ENCODE measurements around the gene PIEZO1. TPM values are rescaled to one million over a fixed set of nuclear protein-coding genes. Genes with fewer than 3 reads are reported as not detected.

The PIEZO1 gene
- total RNA-seq, 2 experiments from 2014 or later: 269 to 347 TPM

- CTCF ChIA-PET: interaction anchor here (1.7 kb wide), 1 partner anchor 16 kb away, joined by 8 read pairs; no protein-coding TSS in a partner anchor
- peaks cover 44% of the 10 kb centered on the region for H3K36me3 Mint-ChIP-seq
- DNase-seq (no peak), ATAC-seq (no peak)
- no peaks in the 10 kb centered on the region for H3K9me3 Mint-ChIP-seq (ENCODE audit: low read depth)
- peaks cover 2% of the 10 kb centered on the region for H3K4me1 Mint-ChIP-seq
- H3K27me3 Mint-ChIP-seq: no peaks in the 10 kb centered on the region
- H3K4me3 Mint-ChIP-seq: no peak overlapping the region
- H3K27ac Mint-ChIP-seq: no peak overlapping the region
Measured at GRCh38 chr16:88720396-88720970, 64.5 kb downstream of the PIEZO1 start.

DNA sequence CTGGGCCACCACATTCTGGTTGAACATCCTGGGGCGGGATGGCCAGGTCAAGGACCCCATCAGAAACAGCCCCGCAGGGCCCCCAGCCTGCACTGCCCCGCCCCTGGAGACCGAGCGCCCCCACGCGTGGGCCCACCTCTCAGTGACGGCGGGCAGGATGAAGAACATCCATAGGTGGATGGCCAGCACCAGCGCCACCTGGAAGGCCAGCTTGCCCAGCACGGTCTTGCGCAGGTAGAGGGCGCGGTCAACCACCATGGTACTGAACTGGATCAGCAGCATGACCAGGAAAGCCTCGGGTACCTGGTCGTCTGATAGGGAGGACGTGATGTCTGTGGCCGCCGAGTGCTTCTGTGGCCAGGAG is 65.1 kb downstream of the PIEZO1 start:
- CTCF ChIA-PET: interaction anchor here (1.7 kb wide), 1 partner anchor 17 kb away, joined by 8 read pairs; no protein-coding TSS in a partner anchor
- no peak for DNase-seq
- Mint-ChIP-seq H3K27ac (no peak overlapping the region), H3K36me3 (peaks cover 44% of the 10 kb centered on the region), H3K4me1 (peaks cover 2% of the 10 kb centered on the region), H3K4me3 (no peak overlapping the region), H3K27me3 (no peaks in the 10 kb centered on the region), H3K9me3 (ENCODE audit: low read depth) (no peaks in the 10 kb centered on the region)
- no peak for ATAC-seq

DNA sequence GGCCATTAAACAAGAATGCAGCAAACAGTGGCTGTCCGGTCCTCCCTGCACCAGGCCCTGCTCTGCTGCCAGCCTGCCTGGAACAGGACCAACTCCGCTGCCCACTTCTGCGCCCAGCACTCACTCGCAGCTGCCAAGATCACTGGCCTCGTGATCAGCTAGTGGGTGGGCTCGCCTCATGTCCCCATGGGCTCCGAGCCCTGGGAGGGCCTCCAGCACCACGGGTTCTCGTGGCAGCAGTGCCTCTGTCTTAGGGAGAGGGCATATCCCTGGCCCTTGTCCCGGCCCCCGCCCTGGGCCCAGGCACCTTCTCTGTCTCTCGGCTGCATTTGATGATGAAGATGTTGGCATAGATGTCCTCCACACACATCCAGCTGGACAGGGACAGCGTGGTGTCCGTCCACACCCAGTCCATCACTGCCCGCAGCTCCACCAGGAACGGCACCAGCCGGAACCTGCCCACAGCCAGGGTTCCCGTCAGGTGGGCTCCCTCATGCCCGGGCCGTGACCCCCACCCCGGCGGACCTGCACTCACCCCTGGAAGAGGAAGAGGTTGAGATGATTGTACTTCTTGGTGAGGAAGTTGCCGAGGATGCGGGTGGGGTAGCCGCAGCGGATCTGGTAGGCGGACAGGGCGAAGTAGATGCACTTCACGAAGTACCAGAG is 65.6 kb downstream of the PIEZO1 start:
- H3K4me3 Mint-ChIP-seq: no peak overlapping the region
- peaks cover 2% of the 10 kb centered on the region for H3K4me1 Mint-ChIP-seq
- ATAC-seq (no peak), DNase-seq (no peak)
- CTCF ChIA-PET: interaction anchor here (1.7 to 2.0 kb wide), 2 partner anchors 18 kb away, joined by 8 to 9 read pairs; no protein-coding TSS in a partner anchor
- H3K27me3 Mint-ChIP-seq: no peaks in the 10 kb centered on the region
- H3K36me3 Mint-ChIP-seq: peaks cover 40% of the 10 kb centered on the region
- H3K27ac Mint-ChIP-seq: no peak overlapping the region
- H3K9me3 Mint-ChIP-seq (ENCODE audit: low read depth): no peaks in the 10 kb centered on the region

- Mint-ChIP-seq H3K27ac (no peak overlapping the region), H3K4me3 (no peak overlapping the region), H3K27me3 (no peaks in the 10 kb centered on the region), H3K9me3 (ENCODE audit: low read depth) (no peaks in the 10 kb centered on the region), H3K4me1 (peaks cover 2% of the 10 kb centered on the region), H3K36me3 (peaks cover 35% of the 10 kb centered on the region)
- ATAC-seq (no peak), DNase-seq (no peak)
- CTCF ChIA-PET: interaction anchor here (1.5 to 2.0 kb wide), 2 partner anchors 11 to 19 kb away, joined by 5 to 9 read pairs; no protein-coding TSS in a partner anchor
Measured at GRCh38 chr16:88718178-88718577, 66.8 kb downstream of the PIEZO1 start.

- CTCF ChIA-PET: interaction anchor here (1.5 to 3.1 kb wide), 2 partner anchors 9 to 20 kb away, joined by 5 to 20 read pairs; no protein-coding TSS in a partner anchor
- Mint-ChIP-seq H3K27ac (no peak overlapping the region), H3K4me3 (no peak overlapping the region), H3K4me1 (peaks cover 2% of the 10 kb centered on the region), H3K36me3 (peaks cover 30% of the 10 kb centered on the region), H3K9me3 (ENCODE audit: low read depth) (no peaks in the 10 kb centered on the region), H3K27me3 (no peaks in the 10 kb centered on the region)
- no peak for DNase-seq
- ATAC-seq: no peak
Measured at GRCh38 chr16:88716601-88717001, 68.4 kb downstream of the PIEZO1 start.

DNA sequence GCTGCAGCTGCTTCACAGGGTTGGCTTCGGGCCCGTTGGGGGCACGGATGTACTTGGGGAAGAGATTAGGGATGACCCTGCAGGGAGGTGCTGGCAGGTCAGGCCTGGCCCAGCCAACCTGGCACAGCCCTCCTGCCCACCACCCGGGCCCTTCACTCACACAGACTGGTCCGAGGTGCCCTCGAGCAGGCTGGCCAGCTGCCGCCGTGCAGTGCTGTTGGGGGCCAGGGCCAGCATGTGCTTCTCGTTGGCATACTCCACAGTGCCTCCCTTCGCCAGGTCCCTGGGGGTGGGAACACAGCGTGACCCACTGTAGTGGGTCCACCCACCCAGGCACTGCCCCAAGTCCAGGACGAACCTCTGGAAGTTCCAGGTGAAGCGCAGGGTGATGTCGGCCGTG is 68.8 kb downstream of the PIEZO1 start:
- Mint-ChIP-seq H3K4me3 (no peak overlapping the region), H3K27ac (no peak overlapping the region), H3K4me1 (peaks cover 2% of the 10 kb centered on the region), H3K27me3 (no peaks in the 10 kb centered on the region), H3K36me3 (peaks cover 27% of the 10 kb centered on the region), H3K9me3 (ENCODE audit: low read depth) (no peaks in the 10 kb centered on the region)
- no peak for ATAC-seq
- CTCF ChIA-PET: interaction anchor here (3.1 kb wide), 1 partner anchor 21 kb away, joined by 20 read pairs; no protein-coding TSS in a partner anchor
- no peak for DNase-seq

GRCh38 chr16:88715312-88716190 is 69.5 kb downstream of the PIEZO1 start:
- CTCF ChIA-PET: interaction anchor here (3.1 kb wide), 1 partner anchor 21 kb away, joined by 20 read pairs; no protein-coding TSS in a partner anchor
- no peak overlapping the region for H3K27ac Mint-ChIP-seq
- peaks cover 25% of the 10 kb centered on the region for H3K36me3 Mint-ChIP-seq
- no peaks in the 10 kb centered on the region for H3K27me3 Mint-ChIP-seq
- H3K4me3 Mint-ChIP-seq: no peak overlapping the region
- H3K9me3 Mint-ChIP-seq (ENCODE audit: low read depth): no peaks in the 10 kb centered on the region
- H3K4me1 Mint-ChIP-seq: peaks cover 2% of the 10 kb centered on the region
- DNase-seq (no peak), ATAC-seq (no peak)

DNA sequence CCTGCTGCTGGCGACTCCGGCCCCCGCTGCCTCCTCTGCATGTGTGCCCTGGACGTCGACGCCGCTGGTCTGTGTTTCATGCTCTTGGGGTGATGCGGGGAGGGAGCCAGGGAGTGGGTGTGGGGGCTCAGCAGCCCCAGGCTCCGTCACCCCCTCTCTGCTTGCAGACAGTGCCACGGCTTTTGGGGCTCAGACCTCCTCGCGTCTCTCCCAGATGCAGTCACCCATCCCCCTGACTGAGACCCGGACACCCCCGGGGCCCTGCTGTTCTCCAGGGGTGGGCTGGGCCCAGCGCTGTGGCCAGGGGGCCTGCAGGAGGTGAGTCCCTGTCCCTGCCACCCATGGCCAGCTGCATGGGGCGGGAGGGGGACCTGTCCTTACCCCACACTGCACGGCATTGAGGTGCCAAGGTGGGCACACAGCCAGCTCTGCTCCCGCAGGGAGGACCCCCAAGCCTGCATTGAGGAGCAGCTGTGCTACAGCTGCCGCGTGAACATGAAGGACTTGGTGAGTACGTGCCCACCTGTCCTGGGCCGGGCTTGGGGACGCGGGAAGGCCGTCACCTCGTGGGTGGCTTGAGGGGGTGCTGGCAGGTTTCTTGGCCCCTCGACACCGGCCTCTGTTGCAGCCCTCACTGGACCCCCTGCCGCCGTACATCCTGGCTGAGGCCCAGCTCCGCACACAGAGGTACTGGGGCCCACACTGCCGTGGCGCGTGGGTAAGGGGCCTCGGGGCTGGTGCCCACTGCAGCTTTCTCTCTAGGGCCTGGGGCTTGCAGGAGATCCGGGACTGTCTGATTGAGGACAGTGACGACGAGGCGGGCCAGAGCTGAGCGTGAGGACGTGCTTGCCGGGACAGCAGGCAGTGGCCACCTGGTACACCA is 70.4 kb downstream of the PIEZO1 start:
- H3K27me3 Mint-ChIP-seq: no peaks in the 10 kb centered on the region
- peaks cover 21% of the 10 kb centered on the region for H3K36me3 Mint-ChIP-seq
- H3K9me3 Mint-ChIP-seq (ENCODE audit: low read depth): no peaks in the 10 kb centered on the region
- CTCF ChIA-PET: interaction anchor here (3.1 kb wide), 1 partner anchor 22 kb away, joined by 20 read pairs; no protein-coding TSS in a partner anchor
- ATAC-seq (no peak), DNase-seq (no peak)
- H3K4me3 Mint-ChIP-seq: no peak overlapping the region
- no peak overlapping the region for H3K27ac Mint-ChIP-seq
- H3K4me1 Mint-ChIP-seq: peaks cover 2% of the 10 kb centered on the region

DNA sequence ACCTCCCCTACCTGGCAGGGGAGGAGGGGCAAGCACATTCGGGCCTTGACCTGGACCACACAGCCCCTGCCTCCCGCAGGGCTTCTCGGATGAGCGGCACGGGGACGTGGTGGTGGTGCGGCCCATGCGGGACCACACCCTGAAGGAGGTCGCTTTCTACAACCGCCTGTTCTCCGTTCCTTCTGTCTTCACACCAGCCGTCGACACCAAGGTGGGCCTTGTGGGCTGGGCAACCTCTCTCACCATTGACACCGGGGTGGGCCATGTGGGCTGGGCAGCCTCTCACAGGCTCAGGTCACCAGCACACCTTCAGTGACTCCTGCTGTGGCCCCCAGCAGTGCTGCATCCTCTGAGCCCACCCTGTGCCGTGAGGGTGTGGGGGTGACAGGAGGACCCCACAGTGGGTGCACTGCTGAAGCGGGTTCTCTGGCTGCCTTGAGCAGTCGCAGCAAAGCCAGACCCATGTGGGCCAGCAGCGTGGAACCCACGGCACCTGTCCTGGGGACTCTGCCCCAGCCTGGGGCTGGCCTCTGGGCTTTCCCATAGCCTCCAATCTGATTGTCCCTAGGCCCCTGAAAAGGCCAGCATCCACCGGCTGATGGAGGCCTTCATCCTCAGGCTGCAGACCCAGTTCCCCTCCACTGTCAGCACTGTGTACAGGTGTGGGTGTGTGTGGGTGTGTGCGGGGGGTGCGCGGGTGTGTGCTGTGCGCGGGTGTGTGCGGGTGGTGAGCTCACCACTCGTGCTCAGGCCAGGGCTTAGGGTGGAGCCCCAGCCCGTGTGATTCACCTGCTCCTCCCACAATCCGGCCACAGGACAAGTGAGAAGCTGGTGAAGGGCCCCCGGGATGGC is 71.2 kb downstream of the PIEZO1 start:
- ATAC-seq (no peak), DNase-seq (no peak)
- CTCF ChIA-PET: no interaction called here
- Mint-ChIP-seq H3K4me3 (no peak overlapping the region), H3K27me3 (no peaks in the 10 kb centered on the region), H3K4me1 (peaks cover 2% of the 10 kb centered on the region), H3K9me3 (ENCODE audit: low read depth) (no peaks in the 10 kb centered on the region), H3K36me3 (peaks cover 18% of the 10 kb centered on the region), H3K27ac (no peak overlapping the region)

DNA sequence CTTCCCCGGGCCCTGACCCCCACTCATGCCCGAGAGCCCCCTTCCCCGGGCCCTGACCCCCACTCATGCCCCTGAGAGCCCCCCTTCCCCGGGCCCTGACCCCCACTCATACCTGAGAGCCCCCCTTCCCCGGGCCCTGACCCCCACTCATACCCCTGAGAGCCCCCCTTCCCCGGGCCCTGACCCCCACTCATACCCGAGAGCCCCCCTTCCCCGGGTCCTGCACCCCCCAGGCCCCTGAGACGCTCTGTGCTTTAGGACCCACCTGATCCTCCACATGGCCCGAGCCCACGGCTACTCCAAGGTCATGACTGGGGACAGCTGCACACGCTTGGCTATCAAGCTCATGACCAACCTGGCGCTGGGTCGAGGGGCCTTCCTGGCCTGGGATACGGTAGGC is 72.0 kb downstream of the PIEZO1 start:
- no peak overlapping the region for H3K4me3 Mint-ChIP-seq
- H3K27ac Mint-ChIP-seq: no peak overlapping the region
- ATAC-seq (no peak), DNase-seq (no peak)
- H3K36me3 Mint-ChIP-seq: peaks cover 16% of the 10 kb centered on the region
- H3K9me3 Mint-ChIP-seq (ENCODE audit: low read depth): no peaks in the 10 kb centered on the region
- CTCF ChIA-PET: no interaction called here
- no peaks in the 10 kb centered on the region for H3K27me3 Mint-ChIP-seq
- H3K4me1 Mint-ChIP-seq: peaks cover 2% of the 10 kb centered on the region

- Mint-ChIP-seq H3K27me3 (no peaks in the 10 kb centered on the region), H3K4me3 (no peak overlapping the region), H3K9me3 (ENCODE audit: low read depth) (no peaks in the 10 kb centered on the region), H3K36me3 (peaks cover 14% of the 10 kb centered on the region), H3K4me1 (peaks cover 4% of the 10 kb centered on the region), H3K27ac (no peak overlapping the region)
- CTCF ChIA-PET: no interaction called here
- DNase-seq: no peak
- ATAC-seq: no peak
Measured at GRCh38 chr16:88712362-88712979, 72.5 kb downstream of the PIEZO1 start.
